ENCODE measurements around the gene ANKMY1. TPM values are rescaled to one million over a fixed set of nuclear protein-coding genes. Genes with fewer than 3 reads are reported as not detected.

The ANKMY1 gene
- total and polyA plus RNA-seq, 2 of the 8 experiments (the other 6 are each of a cell fraction or from before 2014, with no cell fraction given) = 4.5 to 4.8 TPM

- ChIA-PET CTCF (ENCODE audit: partially characterized antibody) (interaction anchor here (2.0 to 4.8 kb wide), 2 partner anchors 13 to 16 kb away, joined by 4 to 37 read pairs; no protein-coding TSS in a partner anchor), POLR2A (ENCODE audit: partially characterized antibody) (no interaction called here)
- no peak overlapping the region for H3K18ac ChIP-seq (ENCODE audit: extremely low read depth, low read length)
- H4K5ac ChIP-seq (ENCODE audit: insufficient read length, low read depth, low read length) = no peak overlapping the region
- peaks cover 12 to 22% of the 10 kb centered on the region in 2 experiments for H4K20me1 ChIP-seq (replicated peaks in 1 of 2; ENCODE audit: control insufficient read depth in 1 of 2, insufficient read depth in 2 of 2, low read length in 2 of 2)
- no peak overlapping the region for H2BK12ac ChIP-seq (ENCODE audit: low read depth, low read length)
- H2BK5ac ChIP-seq (ENCODE audit: low read depth, low read length) = no peak overlapping the region
- no peaks in the 10 kb centered on the region for H3K36me3 ChIP-seq (ENCODE audit: control insufficient read depth in 2 of 4, insufficient read depth in 4 of 4, low read length in 3 of 4)
- H3K4ac ChIP-seq (replicated peaks; ENCODE audit: insufficient read length, low read depth, low read length) = no peak overlapping the region
- no peak overlapping the region for H2BK120ac ChIP-seq (replicated peaks; ENCODE audit: low read depth, low read length)
- H2BK20ac ChIP-seq (ENCODE audit: low read length) = no peak overlapping the region
- H3K9ac ChIP-seq (replicated peaks in 1 of 4; ENCODE audit: extremely low read depth in 1 of 4, low read depth in 3 of 4, low read length in 3 of 4) = no peak overlapping the region
- H2AK5ac ChIP-seq (ENCODE audit: low read depth, low read length) = no peak overlapping the region
- no peak overlapping the region for H3K56ac ChIP-seq (replicated peaks; ENCODE audit: insufficient read length, low read depth, low read length)
- H2BK15ac ChIP-seq (ENCODE audit: low read length) = no peak overlapping the region
- H3K27ac ChIP-seq (ENCODE audit: low read depth, low read length) = no peak overlapping the region
- DNase-seq (ENCODE audit: low read depth in 1 of 2, low spot score in 2 of 2) (no peak), FAIRE-seq (no peak)
- WGBS, 2 experiments (ENCODE audit: extremely low coverage in 1 of 2, insufficient coverage in 1 of 2, insufficient read length in 1 of 2, insufficient replicate concordance in 2 of 2, low coverage in 1 of 2, low lambda C conversion rate in 2 of 2, missing lambda C conversion rate in 1 of 2) = 90% methylated on average over 5 of the region's 5 CpGs; no CpG with 5 or more reads in 1 of the 2 experiments
- no peak overlapping the region for H3K4me3 ChIP-seq (ENCODE audit: extremely low read depth in 1 of 4, insufficient read depth in 2 of 4, low read depth in 3 of 4, low read length in 4 of 4)
- no peak overlapping the region for H2AFZ ChIP-seq (ENCODE audit: low read length)
- H3K27me3 ChIP-seq (replicated peaks in 1 of 4; ENCODE audit: control insufficient read depth in 3 of 4, extremely low read depth in 1 of 4, insufficient read depth in 3 of 4, low read length in 3 of 4) = no peaks in the 10 kb centered on the region
- no peaks in the 10 kb centered on the region for H3K9me3 ChIP-seq (ENCODE audit: insufficient read depth in 2 of 2, low read depth in 1 of 2, low read length in 1 of 2)
- no peak overlapping the region for H3K23ac ChIP-seq (ENCODE audit: insufficient read length)
- H3K79me1 ChIP-seq (ENCODE audit: low read depth, low read length) = peaks cover 7% of the 10 kb centered on the region
- H3K4me2 ChIP-seq (ENCODE audit: insufficient read depth in 1 of 2, low read depth in 2 of 2, low read length in 2 of 2) = no peak overlapping the region
- peaks cover 5% of the 10 kb centered on the region; the same call in 1 of the 2 replicates for H3K23me2 ChIP-seq (ENCODE audit: low read depth, low read length)
- H4K8ac ChIP-seq (ENCODE audit: extremely low read depth, insufficient read depth, low read length) = no peak overlapping the region
- H3K4me1 ChIP-seq (replicated peaks in 1 of 4; ENCODE audit: control insufficient read depth in 3 of 4, insufficient read depth in 4 of 4, low read length in 3 of 4) = peaks cover 0 to 14% (median 4%) of the 10 kb centered on the region in 4 experiments; a peak in 6 of 7 replicates
- H3K14ac ChIP-seq (ENCODE audit: insufficient read length) = no peak overlapping the region
- H4K91ac ChIP-seq (replicated peaks; ENCODE audit: insufficient read length, low read length) = no peak overlapping the region
- H3K79me2 ChIP-seq (ENCODE audit: control insufficient read depth in 1 of 2, insufficient read depth in 2 of 2, low read length in 2 of 2) = peaks cover 0 to 21% of the 10 kb centered on the region in 2 experiments; a peak in 2 of 4 replicates
- TF ChIP-seq SUZ12 (IDR thresholded peaks at IDR 0.05; ENCODE audit: low read length) (no peak), BACH1 (IDR thresholded peaks at IDR 0.05; ENCODE audit: low read length) (no peak), NRF1 (IDR thresholded peaks at IDR 0.05; ENCODE audit: low read depth, low read length) (no peak), GABPA (IDR thresholded peaks at IDR 0.05; ENCODE audit: borderline replicate concordance, insufficient read depth, low read length) (no peak), GTF2F1 (IDR thresholded peaks at IDR 0.05; ENCODE audit: borderline replicate concordance, low read depth, low read length) (no peak), SAP30 (IDR thresholded peaks at IDR 0.05; ENCODE audit: insufficient read depth, insufficient replicate concordance, low read length) (no peak)
Measured at GRCh38 chr2:240581811-240582210, 24.0 kb upstream of the ANKMY1 start.
